Activated T-cell treated with anti-CD3 and anti-CD28 coated beads for 4 hours (primary cell): ENCODE results near the gene CNTFR.
"Not testable (repeated sequence)": the region's sequence is repeated elsewhere in the genome, so short reads cannot be mapped to it uniquely, and the experiment has no call there.

Source experiments
- DNase-seq: peaks from one replicate; pipeline ENCODE4 v3.0.0-alpha.2; 2020

The CNTFR gene

DNA sequence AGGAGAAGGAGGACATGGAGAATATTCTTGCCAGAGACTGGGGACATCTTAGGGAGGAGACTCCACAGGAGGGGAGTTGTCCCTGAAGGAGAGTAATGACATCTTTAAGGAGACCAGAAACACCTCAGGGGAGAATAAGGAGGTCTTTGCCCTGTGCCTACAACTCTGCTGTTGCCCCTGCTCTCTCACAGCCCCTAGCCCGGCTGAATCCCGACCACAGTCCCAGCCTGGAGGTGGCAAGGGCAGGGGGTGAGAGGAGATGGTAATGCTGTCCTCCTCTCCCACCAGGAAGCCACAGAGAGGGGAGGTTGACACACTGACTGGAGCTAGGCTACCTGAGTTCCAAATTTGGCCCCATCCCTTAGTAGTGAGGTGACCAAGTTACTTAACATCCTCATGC lies 36.5 kb downstream of the CNTFR start:
- DNase-seq = no peak

GRCh38 chr9:34552606-34552981 lies 36.9 kb downstream of the CNTFR start:
- no peak for DNase-seq

DNA sequence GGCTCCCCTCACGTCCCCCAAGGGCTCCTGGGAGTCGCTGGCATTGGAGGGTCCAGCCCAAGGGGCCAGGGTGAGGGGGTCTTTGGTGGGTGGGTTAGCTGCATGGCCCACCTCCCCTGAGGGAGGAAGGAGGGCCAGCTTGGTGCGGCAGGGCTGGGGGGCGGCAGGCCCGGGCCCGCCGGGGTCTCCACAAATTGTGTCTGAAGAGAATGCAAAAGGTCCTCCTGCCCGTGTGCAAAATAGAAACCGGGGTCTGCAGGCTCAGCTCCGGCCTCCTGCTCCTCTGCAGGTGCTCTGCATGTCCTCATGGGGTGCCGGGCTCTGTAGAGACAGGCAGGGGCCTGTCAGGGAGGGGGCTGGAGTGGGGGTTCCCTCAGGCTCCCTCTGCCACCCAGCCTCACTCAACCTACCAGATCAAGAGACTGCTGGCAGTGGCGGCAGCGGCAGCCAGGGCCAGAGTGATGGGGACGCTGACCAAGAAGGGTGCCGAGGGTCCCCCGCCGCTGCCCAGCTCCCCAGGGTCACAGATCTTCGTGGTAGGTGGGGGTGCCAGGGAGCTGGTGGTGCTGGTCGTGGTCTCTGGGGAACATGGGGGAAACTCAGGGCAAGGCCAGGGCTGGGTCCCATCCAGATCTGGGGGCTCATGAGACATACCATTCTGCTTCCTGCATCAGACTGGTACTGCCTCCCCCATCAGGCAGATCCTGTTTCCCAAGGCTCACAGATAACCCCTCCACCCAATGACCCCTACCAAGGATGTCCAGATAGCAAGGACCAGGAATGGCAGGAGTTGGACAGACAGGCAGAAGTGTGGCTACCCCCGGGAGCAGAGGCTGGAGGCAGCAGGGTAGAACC lies 37.5 kb downstream of the CNTFR start:
- no peak for DNase-seq

GRCh38 chr9:34550681-34551270 lies 38.7 kb downstream of the CNTFR start:
- no peak for DNase-seq

DNA sequence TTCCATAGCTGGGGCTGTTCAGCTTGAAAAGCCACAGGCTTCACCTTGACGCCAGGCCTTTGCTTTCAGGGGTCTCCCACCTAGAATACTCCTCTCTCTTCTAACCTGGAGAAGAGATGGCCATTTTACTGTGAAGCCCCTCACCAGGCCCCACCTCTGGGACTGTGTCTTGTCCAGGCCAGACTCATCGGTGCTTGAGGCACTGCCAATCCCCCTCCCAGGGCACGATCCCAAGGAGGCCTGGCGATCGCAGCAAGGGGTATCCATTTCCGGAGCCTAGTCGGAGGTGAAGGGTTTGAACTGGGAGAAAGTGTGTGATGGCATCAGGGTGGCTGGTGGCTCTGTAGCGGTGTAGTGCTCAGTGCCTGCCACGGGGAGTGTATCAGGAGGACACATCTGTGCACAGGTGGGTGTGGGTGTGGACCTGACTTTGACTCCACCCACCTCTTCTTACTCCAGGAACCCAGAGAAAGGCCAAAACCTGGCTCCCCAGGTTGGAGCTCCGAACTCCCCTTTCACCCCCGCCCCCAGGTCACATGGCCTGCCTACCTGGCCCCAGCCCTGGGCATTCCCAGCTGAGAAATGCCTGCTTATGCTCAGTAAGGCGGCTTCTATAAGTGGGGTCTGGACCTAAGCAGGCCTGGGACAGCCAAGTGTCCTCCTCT lies 39.4 kb downstream of the CNTFR start:
- no peak for DNase-seq

DNA sequence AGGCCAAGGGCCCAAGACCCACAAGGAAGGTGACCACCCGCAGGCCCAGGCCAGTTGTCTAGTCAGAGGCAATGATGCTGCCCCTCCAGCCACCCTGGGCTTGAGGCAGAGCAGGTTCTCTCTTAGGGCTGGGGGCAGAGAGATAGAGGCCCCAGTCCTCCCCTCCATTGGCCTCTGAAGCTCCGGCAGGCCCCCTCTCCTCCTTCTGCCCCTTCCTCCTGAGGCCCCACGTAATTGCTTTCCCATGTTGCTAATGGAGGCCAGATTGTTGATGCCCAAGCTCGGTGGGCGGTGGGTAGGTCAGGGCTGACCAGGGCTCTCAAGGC lies 40.2 kb downstream of the CNTFR start:
- no peak for DNase-seq

- DNase-seq = peak; percentile 13
Measured at GRCh38 chr9:34547960-34548611, 41.4 kb downstream of the CNTFR start.

GRCh38 chr9:34546834-34547827 lies 42.4 kb downstream of the CNTFR start:
- DNase-seq = peak; percentile 17

DNA sequence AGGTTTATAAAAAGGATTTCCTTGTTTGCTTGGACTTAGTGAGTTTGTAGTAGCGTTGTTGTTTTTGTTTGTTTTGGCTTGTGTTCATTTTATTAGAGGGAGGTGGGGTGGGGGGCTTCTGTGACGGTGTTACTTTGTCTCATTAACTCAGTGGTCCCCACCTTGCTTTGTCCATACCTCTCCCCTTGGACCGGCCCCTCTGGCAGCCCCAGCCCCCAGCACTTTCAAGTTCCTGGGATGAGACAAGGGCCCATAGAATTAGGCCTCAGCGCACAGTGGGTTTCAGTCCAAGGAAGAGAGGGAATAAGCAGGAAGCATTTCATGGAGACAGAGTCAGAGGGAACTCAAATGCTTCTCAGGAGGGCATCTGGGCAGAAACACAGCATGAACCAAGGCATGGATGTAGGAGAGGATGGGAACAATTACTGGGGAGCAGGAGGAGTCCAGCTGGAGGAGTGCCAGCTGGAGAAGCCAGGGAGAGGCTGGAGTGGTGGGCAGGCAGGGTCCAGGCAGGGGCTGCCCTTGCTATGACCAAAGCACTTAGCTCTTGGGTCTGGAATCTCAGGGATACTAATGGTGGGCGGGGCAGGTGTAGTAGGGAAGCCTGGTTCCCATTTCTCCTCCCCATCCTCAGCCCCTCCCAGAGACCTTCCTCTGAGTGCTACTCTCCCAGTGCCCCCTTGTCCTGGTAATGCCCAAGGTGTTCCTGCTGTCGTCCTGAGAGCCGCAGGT lies 43.3 kb downstream of the CNTFR start:
- DNase-seq = no peak

DNA sequence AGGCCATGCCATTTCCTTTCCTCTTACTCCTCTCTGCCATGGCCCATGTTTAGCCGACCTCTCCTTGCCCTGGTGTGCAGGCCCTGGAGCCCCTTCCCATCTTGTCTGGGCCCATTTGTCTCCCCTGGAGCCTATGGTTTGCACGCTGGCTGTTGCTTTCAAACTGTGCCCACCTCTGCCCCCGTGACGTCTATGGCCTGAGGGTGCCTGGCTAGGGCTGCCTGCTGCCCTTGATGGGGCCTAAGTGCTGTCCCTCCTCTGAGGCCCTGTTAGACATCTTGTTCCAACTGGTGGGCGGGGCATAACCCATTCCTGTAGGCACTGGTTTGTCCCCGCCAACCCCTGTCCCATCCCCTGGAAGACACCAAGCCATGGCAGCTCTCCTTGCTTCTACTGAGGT lies 44.0 kb downstream of the CNTFR start:
- DNase-seq = no peak

- no peak for DNase-seq
Measured at GRCh38 chr9:34544035-34544434, 45.5 kb downstream of the CNTFR start.

DNA sequence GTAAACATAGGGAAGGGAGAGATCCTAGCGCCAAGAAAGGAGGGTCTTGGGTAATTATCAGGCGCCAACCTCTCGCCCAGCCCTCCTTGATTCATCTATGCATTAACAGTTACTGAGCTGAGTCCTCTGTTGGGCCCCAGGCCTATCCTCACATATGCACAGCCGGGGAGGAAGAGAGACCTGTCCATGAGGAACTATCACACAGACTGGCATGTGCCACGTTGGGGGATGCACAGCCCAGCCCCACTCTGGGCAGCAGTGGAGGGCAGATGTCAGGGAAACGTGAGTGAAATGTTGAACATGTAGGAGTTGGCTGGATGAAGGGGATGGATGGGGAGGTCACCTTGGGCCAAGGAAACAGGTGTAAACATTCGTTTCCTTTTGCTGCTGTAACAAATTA lies 48.0 kb downstream of the CNTFR start:
- no peak for DNase-seq

- DNase-seq = no peak
Measured at GRCh38 chr9:34540827-34541226, 48.7 kb downstream of the CNTFR start.

GRCh38 chr9:34536685-34537084 lies 52.8 kb downstream of the CNTFR start:
- DNase-seq = no peak

DNA sequence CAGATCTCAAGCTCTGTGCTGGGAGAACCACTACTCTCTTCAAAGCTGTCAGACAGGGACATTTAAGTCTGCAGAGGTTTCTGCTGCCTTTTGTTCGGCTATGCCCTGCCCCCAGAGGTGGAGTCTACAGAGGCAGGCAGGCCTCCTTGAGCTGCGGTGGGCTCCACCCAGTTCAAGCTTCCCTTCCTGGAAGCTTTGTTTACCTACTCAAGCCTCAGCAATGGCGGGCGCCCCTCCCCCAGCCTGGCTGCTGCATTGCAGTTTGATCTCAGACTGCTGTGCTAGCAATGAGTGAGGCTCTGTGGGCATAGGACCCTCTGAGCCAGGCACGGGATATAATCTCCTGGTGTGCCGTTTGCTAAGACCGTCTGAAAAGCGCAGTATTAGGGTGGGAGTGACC lies 57.5 kb downstream of the CNTFR start:
- not testable (repeated sequence) for DNase-seq

GRCh38 chr9:34526026-34526425 lies 63.5 kb downstream of the CNTFR start:
- DNase-seq = no peak

GRCh38 chr9:34524349-34524748 lies 65.2 kb downstream of the CNTFR start:
- no peak for DNase-seq

DNA sequence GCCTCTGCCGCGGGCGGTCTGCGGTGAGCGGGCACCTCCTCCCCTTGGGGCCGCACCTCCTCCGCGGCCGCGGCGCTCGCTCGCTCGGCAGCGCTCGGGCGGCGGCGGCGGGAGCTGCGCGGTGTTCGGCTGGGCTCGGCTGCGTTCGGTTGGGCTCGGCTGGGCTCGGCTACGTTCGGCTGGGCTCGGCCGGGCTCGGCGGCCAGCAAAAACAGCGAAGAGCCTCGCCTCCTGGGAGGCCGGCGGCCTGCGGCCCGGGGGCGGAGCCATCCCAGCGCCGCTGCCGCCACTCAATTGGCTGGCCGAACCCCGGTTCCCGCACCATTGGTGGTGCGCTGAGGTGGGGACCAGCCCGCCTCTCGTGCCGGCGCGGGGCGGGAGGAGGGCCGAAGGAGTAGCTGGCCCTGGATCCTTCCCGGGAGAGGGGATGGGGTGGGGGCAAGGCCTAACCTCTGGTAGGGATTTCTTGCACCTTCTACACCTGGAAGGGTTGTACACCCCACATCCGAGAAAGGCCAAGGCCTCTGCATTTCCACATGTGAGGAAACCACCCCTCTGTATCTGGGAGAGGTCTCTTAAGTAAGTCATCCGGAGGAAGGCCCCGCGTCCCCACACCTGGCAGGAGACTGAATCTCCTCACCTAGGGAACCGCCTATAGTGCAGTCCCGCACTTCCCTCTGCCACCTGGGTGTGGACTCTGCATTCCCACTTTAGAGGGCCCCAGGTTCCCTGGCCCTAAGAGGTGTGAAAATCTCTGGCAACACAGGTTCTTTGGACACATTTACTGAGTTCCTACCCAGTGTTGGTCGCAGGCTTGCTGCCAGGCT lies 66.3 kb downstream of the CNTFR start, which contains the start of gene ENHO:
ENHO (minus strand) TSS at position 20 of the 827 bp plus-strand sequence. CDS start 1,295 bp downstream, outside the sequence.
- peak; percentile 82 for DNase-seq

DNA sequence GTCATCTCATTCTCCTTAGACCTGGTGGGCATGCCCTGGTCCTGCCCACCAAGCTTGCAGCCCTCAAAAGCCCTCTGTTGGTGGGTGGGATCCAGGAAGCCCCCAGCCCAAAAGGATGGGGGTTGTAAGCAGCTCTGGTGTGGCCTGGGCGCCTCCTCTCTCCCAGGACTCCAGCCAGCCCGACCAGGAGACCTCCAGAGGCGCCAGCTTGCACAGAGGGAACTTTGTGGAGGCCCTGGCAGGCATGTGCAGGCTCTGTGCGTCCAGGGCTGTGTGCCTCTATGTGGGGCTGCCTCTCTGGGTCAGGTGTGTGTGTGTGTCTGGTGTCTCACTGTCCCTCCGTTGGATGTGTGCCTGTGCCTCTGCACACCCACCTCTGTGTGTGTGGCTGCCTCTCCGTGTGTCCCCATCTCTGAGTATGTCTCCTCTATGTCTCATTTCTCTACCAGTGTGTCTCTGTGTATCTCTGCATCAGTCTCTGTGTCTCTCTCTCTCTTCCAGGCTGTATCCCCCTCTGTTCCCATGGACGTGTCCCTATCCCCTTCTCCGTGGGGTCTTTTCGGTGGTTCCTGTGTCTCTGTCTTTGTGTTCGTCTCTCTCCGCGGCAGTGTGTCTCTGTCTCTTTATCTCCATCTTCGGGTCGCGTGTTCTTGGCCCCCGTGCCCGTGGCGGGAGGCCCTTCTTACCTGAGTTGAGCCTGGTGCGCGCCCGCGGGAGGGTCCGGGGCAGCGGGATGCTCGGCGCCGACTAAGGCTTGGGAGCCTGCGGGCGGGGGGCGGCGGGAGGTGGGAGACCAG lies 67.2 kb downstream of the CNTFR start:
- DNase-seq = no peak
